Gastroesophageal sphincter (tissue), 3 donors: ENCODE measurements around the gene TOX4.

Source experiments
- EP300 ChIP-seq: sonication (generic); formaldehyde crosslinking; IDR thresholded peaks from one replicate; pipeline ENCODE4 v1.6.1; 2017; ENCODE audit warnings: antibody characterized with exemption, mild to moderate bottlenecking
- POLR2AphosphoS5 ChIP-seq: sonication (generic); formaldehyde crosslinking; IDR thresholded peaks from one replicate; pipeline ENCODE4 v1.6.1; 2017; ENCODE audit warnings: antibody characterized with exemption
- TF ChIP-seq, protein P1 (sequence below), 4 experiments: fragments of 200-600 bp in 2 of 4; fragments of 450-650 bp in 2 of 4; sonication (generic) in 1 of 4; IDR thresholded peaks; one replicate each; pipeline ENCODE4 v1.5.1; 2017 to 2019; ENCODE audit warnings: antibody characterized with exemption in 4 of 4, mild to moderate bottlenecking in 2 of 4, moderate library complexity in 2 of 4

DNA sequence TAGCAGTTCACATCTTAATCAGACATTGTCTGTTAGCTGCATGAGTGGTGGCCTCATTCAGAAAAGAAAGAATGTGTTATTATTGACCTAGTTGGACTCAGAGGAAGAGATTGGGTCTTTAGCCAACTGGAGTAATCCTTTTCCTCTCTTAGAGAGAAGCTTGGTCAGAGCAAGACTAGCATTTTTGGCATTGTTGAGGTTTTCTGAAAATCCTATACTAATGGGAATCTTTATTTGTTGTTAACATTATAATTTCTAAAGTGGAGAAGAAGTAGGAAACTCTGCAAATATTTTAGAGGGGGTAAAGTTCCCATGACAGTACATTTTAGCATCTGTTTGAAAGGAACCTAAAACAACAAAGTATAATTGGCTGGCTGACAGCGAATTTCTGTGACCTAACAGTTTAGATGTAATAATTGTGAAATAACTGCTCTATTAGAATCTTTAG, 9.7 kb downstream of the TOX4 start:
- TF ChIP-seq, protein P1, sequence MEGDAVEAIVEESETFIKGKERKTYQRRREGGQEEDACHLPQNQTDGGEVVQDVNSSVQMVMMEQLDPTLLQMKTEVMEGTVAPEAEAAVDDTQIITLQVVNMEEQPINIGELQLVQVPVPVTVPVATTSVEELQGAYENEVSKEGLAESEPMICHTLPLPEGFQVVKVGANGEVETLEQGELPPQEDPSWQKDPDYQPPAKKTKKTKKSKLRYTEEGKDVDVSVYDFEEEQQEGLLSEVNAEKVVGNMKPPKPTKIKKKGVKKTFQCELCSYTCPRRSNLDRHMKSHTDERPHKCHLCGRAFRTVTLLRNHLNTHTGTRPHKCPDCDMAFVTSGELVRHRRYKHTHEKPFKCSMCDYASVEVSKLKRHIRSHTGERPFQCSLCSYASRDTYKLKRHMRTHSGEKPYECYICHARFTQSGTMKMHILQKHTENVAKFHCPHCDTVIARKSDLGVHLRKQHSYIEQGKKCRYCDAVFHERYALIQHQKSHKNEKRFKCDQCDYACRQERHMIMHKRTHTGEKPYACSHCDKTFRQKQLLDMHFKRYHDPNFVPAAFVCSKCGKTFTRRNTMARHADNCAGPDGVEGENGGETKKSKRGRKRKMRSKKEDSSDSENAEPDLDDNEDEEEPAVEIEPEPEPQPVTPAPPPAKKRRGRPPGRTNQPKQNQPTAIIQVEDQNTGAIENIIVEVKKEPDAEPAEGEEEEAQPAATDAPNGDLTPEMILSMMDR (IDR thresholded peaks at IDR 0.05): no peak
- TF ChIP-seq POLR2AphosphoS5 (no peak), EP300 (no peak)
